Activated naive CD4-positive, alpha-beta T cell treated with anti-CD3 and anti-CD28 coated beads, Interleukin-2, amount 10 ng/mL, durations not matched to agents 7 days and 5 days (primary cell): ENCODE results near the gene PSME2.

ENCODE experiments used
- CTCF ChIA-PET: fragments of 350-600 bp; sonication (Branson Sonifier 250); formaldehyde crosslinking; loops from one replicate; lab custom pipeline; 2021; ENCODE audit warnings: antibody characterized with exemption; lab: Charles Lee
- DNase-seq: peaks from one replicate; pipeline ENCODE4 v3.0.0-alpha.2; 2020
- H3K27ac Mint-ChIP-seq: one replicate; pipeline ENCODE4 v1.8.0; 2021; ENCODE audit warnings: mild to moderate bottlenecking, moderate library complexity, mixed read lengths
- H3K27me3 Mint-ChIP-seq: one replicate; pipeline ENCODE4 v1.8.0; 2021; ENCODE audit warnings: mild to moderate bottlenecking, mixed read lengths
- H3K36me3 Mint-ChIP-seq: one replicate; pipeline ENCODE4 v1.8.0; 2021; ENCODE audit warnings: mixed read lengths
- H3K4me1 Mint-ChIP-seq: one replicate; pipeline ENCODE4 v1.8.0; 2021; ENCODE audit warnings: mixed read lengths
- H3K4me3 Mint-ChIP-seq: one replicate; pipeline ENCODE4 v1.8.0; 2021; ENCODE audit warnings: mild to moderate bottlenecking, moderate library complexity, mixed read lengths
- H3K9me3 Mint-ChIP-seq: one replicate; pipeline ENCODE4 v1.8.0; 2021; ENCODE audit warnings: mixed read lengths

The PSME2 gene

GRCh38 chr14:24151404-24152080, 5.1 kb upstream of the PSME2 start:
- no peak for DNase-seq
- H3K27me3 Mint-ChIP-seq = no peaks in the 10 kb centered on the region
- H3K9me3 Mint-ChIP-seq = no peaks in the 10 kb centered on the region
- peaks cover 40% of the 10 kb centered on the region for H3K4me1 Mint-ChIP-seq
- no peak overlapping the region for H3K27ac Mint-ChIP-seq
- H3K4me3 Mint-ChIP-seq = no peak overlapping the region
- CTCF ChIA-PET = interaction anchor here (0.9 to 8.0 kb wide), 2 partner anchors 9 to 14 kb away, joined by 3 to 67 read pairs; partner anchors contain the start of gene IRF9
- H3K36me3 Mint-ChIP-seq = peaks cover 58% of the 10 kb centered on the region

- no peak for DNase-seq
- H3K27me3 Mint-ChIP-seq = no peaks in the 10 kb centered on the region
- CTCF ChIA-PET = interaction anchor here (0.6 to 8.0 kb wide), 4 partner anchors 10 to 93 kb away, joined by 3 to 67 read pairs (median 4); partner anchors contain the start of gene IRF9
- H3K27ac Mint-ChIP-seq = no peak overlapping the region
- H3K9me3 Mint-ChIP-seq = no peaks in the 10 kb centered on the region
- H3K4me1 Mint-ChIP-seq = peaks cover 40% of the 10 kb centered on the region
- peaks cover 62% of the 10 kb centered on the region for H3K36me3 Mint-ChIP-seq
- H3K4me3 Mint-ChIP-seq = no peak overlapping the region
Measured at GRCh38 chr14:24150993-24151392, 4.6 kb upstream of the PSME2 start.

- Mint-ChIP-seq H3K9me3 (no peaks in the 10 kb centered on the region), H3K4me3 (no peak overlapping the region), H3K27me3 (no peaks in the 10 kb centered on the region), H3K27ac (peak overlapping the region; percentile 75), H3K36me3 (peaks cover 62% of the 10 kb centered on the region), H3K4me1 (peaks cover 41% of the 10 kb centered on the region)
- DNase-seq = no peak
- CTCF ChIA-PET = interaction anchor here (0.6 to 8.0 kb wide), 4 partner anchors 10 to 92 kb away, joined by 3 to 67 read pairs (median 4); partner anchors contain the start of gene IRF9
Measured at GRCh38 chr14:24150567-24150966, 4.2 kb upstream of the PSME2 start.

GRCh38 chr14:24150061-24150460, 3.7 kb upstream of the PSME2 start:
- no peak overlapping the region for H3K27ac Mint-ChIP-seq
- H3K4me1 Mint-ChIP-seq = peaks cover 45% of the 10 kb centered on the region
- H3K36me3 Mint-ChIP-seq = peaks cover 61% of the 10 kb centered on the region
- CTCF ChIA-PET = interaction anchor here (1.7 to 8.0 kb wide), 2 partner anchors 11 to 92 kb away, joined by 3 to 67 read pairs; partner anchors contain the start of gene IRF9
- no peaks in the 10 kb centered on the region for H3K27me3 Mint-ChIP-seq
- DNase-seq = no peak
- H3K9me3 Mint-ChIP-seq = no peaks in the 10 kb centered on the region
- H3K4me3 Mint-ChIP-seq = no peak overlapping the region

GRCh38 chr14:24149302-24149969, 3.0 kb upstream of the PSME2 start:
- CTCF ChIA-PET = interaction anchor here (1.7 to 8.0 kb wide), 2 partner anchors 11 to 91 kb away, joined by 3 to 67 read pairs; partner anchors contain the start of gene IRF9
- H3K36me3 Mint-ChIP-seq = peaks cover 59% of the 10 kb centered on the region
- H3K4me3 Mint-ChIP-seq = peak overlapping the region; percentile 93
- no peaks in the 10 kb centered on the region for H3K9me3 Mint-ChIP-seq
- H3K27me3 Mint-ChIP-seq = no peaks in the 10 kb centered on the region
- peak overlapping the region; percentile 11 for H3K27ac Mint-ChIP-seq
- peaks cover 47% of the 10 kb centered on the region for H3K4me1 Mint-ChIP-seq
- DNase-seq = no peak

GRCh38 chr14:24147761-24148428, 1.5 kb upstream of the PSME2 start:
- Mint-ChIP-seq H3K27ac (peak overlapping the region; percentile 81), H3K9me3 (no peaks in the 10 kb centered on the region), H3K4me3 (peak overlapping the region; percentile 93), H3K36me3 (peaks cover 66% of the 10 kb centered on the region), H3K4me1 (peaks cover 61% of the 10 kb centered on the region), H3K27me3 (no peaks in the 10 kb centered on the region)
- peak; percentile 34 for DNase-seq
- CTCF ChIA-PET = interaction anchor here (0.8 to 8.0 kb wide), 5 partner anchors 9 to 160 kb away, joined by 3 to 67 read pairs (median 4); partner anchors contain the start of genes CIDEB and IRF9

GRCh38 chr14:24146978-24147760, 759 bp upstream of the PSME2 start, which contains the start of gene RNF31:
RNF31 (plus strand) TSS chr14:24147498; CDS start chr14:24147699, 201 bp downstream.
- Mint-ChIP-seq H3K4me1 (peaks cover 65% of the 10 kb centered on the region), H3K27me3 (no peaks in the 10 kb centered on the region), H3K36me3 (peaks cover 67% of the 10 kb centered on the region), H3K9me3 (no peaks in the 10 kb centered on the region), H3K4me3 (peak within 1 kb of the TSS; percentile 93), H3K27ac (peak within 1 kb of the TSS; percentile 99)
- peak; percentile 100 for DNase-seq
- CTCF ChIA-PET = interaction anchor here (0.8 to 8.0 kb wide), 7 partner anchors 10 to 284 kb away, joined by 3 to 67 read pairs (median 4); partner anchors contain the start of genes CIDEB, IRF9 and PSME1

GRCh38 chr14:24145690-24146452, 539 bp downstream of the PSME2 start:
- Mint-ChIP-seq H3K27ac (peak overlapping the region; percentile 99), H3K4me1 (peaks cover 65% of the 10 kb centered on the region), H3K9me3 (no peaks in the 10 kb centered on the region), H3K36me3 (peaks cover 62% of the 10 kb centered on the region), H3K27me3 (no peaks in the 10 kb centered on the region), H3K4me3 (peak overlapping the region; percentile 93)
- no peak for DNase-seq
- CTCF ChIA-PET = interaction anchor here (1.2 to 8.0 kb wide), 3 partner anchors 10 to 37 kb away, joined by 6 to 67 read pairs (median 16); partner anchors contain the start of genes IRF9 and PSME1

GRCh38 chr14:24145219-24145618, 1.2 kb downstream of the PSME2 start:
- Mint-ChIP-seq H3K4me1 (peaks cover 63% of the 10 kb centered on the region), H3K27me3 (no peaks in the 10 kb centered on the region)

GRCh38 chr14:24144451-24144850, 2.0 kb downstream of the PSME2 start:
- H3K27me3 Mint-ChIP-seq = no peaks in the 10 kb centered on the region
- CTCF ChIA-PET = interaction anchor here (1.5 to 2.3 kb wide), 2 partner anchors 17 to 98 kb away, joined by 3 to 11 read pairs; partner anchors contain the start of genes IRF9 and TINF2
- H3K4me1 Mint-ChIP-seq = peaks cover 62% of the 10 kb centered on the region
- no peaks in the 10 kb centered on the region for H3K9me3 Mint-ChIP-seq
- H3K27ac Mint-ChIP-seq = peak overlapping the region; percentile 24
- H3K36me3 Mint-ChIP-seq = peaks cover 58% of the 10 kb centered on the region
- peak overlapping the region; percentile 39 for H3K4me3 Mint-ChIP-seq
- DNase-seq = no peak

More at GRCh38 chr14:24145219-24145618, 1.2 kb downstream of the PSME2 start:
- Mint-ChIP-seq H3K4me3 (peak overlapping the region; percentile 93), H3K27ac (peak overlapping the region; percentile 99), H3K36me3 (peaks cover 57% of the 10 kb centered on the region), H3K9me3 (no peaks in the 10 kb centered on the region)
- CTCF ChIA-PET = interaction anchor here (1.2 to 8.0 kb wide), 3 partner anchors 9 to 37 kb away, joined by 6 to 67 read pairs (median 16); partner anchors contain the start of genes IRF9 and PSME1
- DNase-seq = no peak

- H3K4me3 Mint-ChIP-seq = peak overlapping the region; percentile 42
- H3K36me3 Mint-ChIP-seq = peaks cover 59% of the 10 kb centered on the region
Measured at GRCh38 chr14:24143511-24143910, 2.9 kb downstream of the PSME2 start.

More at GRCh38 chr14:24143511-24143910, 2.9 kb downstream of the PSME2 start:
- DNase-seq = no peak
- Mint-ChIP-seq H3K27ac (peak overlapping the region; percentile 75), H3K27me3 (no peaks in the 10 kb centered on the region), H3K4me1 (peaks cover 61% of the 10 kb centered on the region), H3K9me3 (no peaks in the 10 kb centered on the region)
- CTCF ChIA-PET = interaction anchor here (1.1 to 2.3 kb wide), 3 partner anchors 18 to 99 kb away, joined by 3 to 11 read pairs (median 4); partner anchors contain the start of genes DCAF11, IRF9, NRL and TINF2
